Measurements from ENCODE around the gene MCL1. TPM values are rescaled to one million over a fixed set of nuclear protein-coding genes. Genes with fewer than 3 reads are reported as not detected.
A peak's percentile ranks its signal among the peaks of the same experiment; 100 is the strongest.
"Not testable (repeated sequence)": the region's sequence is repeated elsewhere in the genome, so short reads cannot be mapped to it uniquely, and the experiment has no call there.

The MCL1 gene
- total and polyA plus RNA-seq, 10 of the 15 experiments (the other 5 are each of a cell fraction or from before 2014, with no cell fraction given): 18.1 to 148 (median 86.4) TPM

DNA sequence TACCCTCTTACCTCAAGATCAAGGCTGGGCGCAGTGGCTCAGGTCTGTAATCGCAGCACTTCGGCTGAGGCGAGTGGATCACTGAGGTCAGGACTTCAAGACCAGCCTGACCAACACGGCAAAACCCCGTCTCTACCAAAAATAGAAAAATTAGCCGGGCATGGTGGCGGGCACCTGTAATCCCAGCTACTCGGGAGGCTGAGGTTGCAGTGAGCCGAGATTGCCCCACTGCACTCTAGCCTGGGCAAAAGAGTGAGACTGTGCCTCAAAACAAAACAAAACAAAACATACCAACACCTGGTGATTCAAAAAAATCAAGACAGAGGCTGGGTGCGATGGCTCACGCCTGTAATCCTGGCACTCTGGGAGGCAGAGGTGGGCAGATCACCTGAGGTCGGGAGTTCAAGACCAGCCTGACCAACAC, 5.8 kb downstream of the MCL1 start:
- ChIA-PET RAD21 (ENCODE audit: unreplicated experiment) (interaction anchor here (1.0 to 14.4 kb wide), 3 partner anchors 8 to 55 kb away, joined by 4 to 387 read pairs (median 5); partner anchors contain the start of gene ENSA), SMC1A (ENCODE audit: uncharacterized antibody, unreplicated experiment) (interaction anchor here (1.0 to 13.6 kb wide), 6 partner anchors 10 to 56 kb away, joined by 3 to 388 read pairs (median 3); no protein-coding TSS in a partner anchor), CTCF (interaction anchor here (1.2 to 16.3 kb wide), 4 partner anchors 10 to 48 kb away, joined by 4 to 289 read pairs (median 18); no protein-coding TSS in a partner anchor), POLR2A (interaction anchor here (0.6 to 10.5 kb wide), 3 partner anchors 8 to 110 kb away, joined by 4 to 324 read pairs (median 6); no protein-coding TSS in a partner anchor)
- H3K27me3 ChIP-seq (replicated peaks in 1 of 2; ENCODE audit: control insufficient read depth in 2 of 2, insufficient read depth in 2 of 2, low read length in 1 of 2); DNase-seq (ENCODE audit: low read depth, low spot score); FAIRE-seq; BruUV-seq (replicated peaks); H3K9me3 ChIP-seq (replicated peaks; ENCODE audit: control insufficient read depth, insufficient read depth, low read length); H2AFZ ChIP-seq (ENCODE audit: control insufficient read depth, low read depth, low read length); in situ Hi-C loops (cut with MboI); intact Hi-C loops (cut with micrococcal nuclease; ENCODE audit: unreplicated experiment): not testable (repeated sequence)
- Histone ChIP-seq H3K79me2 (ENCODE audit: control insufficient read depth, insufficient read depth, low read length) (peaks cover 93% of the 10 kb centered on the region), H3K9ac (ENCODE audit: control insufficient read depth, insufficient read depth, low read length) (peak overlapping the region; percentile 93; the same call in 1 of the 2 replicates), H3K4me3 (peak overlapping the region; percentile 60), H3K27ac (ENCODE audit: control insufficient read depth, insufficient read depth) (peak overlapping the region; percentile 65), H3K4me1 (ENCODE audit: control insufficient read depth, insufficient read depth, low read length) (peaks cover 36% of the 10 kb centered on the region), H3K4me2 (ENCODE audit: control insufficient read depth, insufficient read depth) (peak overlapping the region; percentile 90), H4K20me1 (ENCODE audit: control insufficient read depth, insufficient read depth) (peaks cover 10% of the 10 kb centered on the region), H3K36me3 (ENCODE audit: control insufficient read depth in 2 of 2, insufficient read depth in 2 of 2, low read length in 1 of 2) (peaks cover 9 to 14% of the 10 kb centered on the region in 2 experiments)
- ATAC-seq: peak; percentile 15
- TF ChIP-seq HDGF (IDR thresholded peaks at IDR 0.05): peak; percentile 65; the same call in 1 of the 2 replicates
- WGBS (ENCODE audit: insufficient coverage, insufficient replicate concordance, low lambda C conversion rate, missing lambda C conversion rate): 2% methylated on average over 13 of the region's 13 CpGs

DNA sequence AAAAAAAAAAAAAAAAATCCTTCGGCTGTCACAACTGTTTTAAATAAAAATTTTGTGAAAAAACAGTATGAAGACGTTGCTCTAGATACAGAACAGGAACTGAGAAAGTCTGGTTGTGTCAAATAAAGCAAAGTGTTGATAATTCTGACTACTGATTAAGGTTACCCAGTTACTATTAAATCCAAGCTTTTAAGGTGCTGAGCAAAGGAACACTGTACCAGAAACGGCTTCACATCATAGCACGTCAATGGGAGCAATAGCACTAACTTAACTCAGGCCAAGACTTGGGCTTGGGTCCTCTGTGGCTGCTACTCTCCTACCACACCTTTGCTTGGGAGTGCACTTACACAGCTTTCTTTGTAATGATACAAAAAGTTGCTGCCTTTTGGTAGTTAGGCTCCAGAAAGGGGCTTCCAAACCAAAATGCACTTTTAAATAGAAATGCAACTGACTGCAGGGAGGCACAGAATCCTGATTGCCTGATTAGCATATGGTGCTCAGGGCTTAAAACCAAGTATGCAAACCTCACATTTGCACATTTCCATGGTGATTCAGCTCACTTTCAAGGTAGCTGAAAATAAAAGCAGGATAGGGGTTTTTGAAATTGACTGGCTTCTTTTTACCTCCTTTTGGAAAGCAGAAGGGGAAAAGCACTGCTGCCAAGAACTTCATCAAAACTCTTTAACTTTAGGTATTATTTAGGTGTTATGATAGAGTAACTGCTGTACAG, 6.3 kb downstream of the MCL1 start:
- intact Hi-C loops (cut with micrococcal nuclease; ENCODE audit: unreplicated experiment): no loop called here
- peak overlapping the region; percentile 60 for H3K4me3 ChIP-seq
- TF ChIP-seq RUNX3 (IDR thresholded peaks at IDR 0.05; ENCODE audit: low read length) (peak; percentile 3; the same call in 1 of the 2 replicates), LARP7 (IDR thresholded peaks at IDR 0.05) (no peak), SMAD1 (IDR thresholded peaks at IDR 0.05; ENCODE audit: low read depth, partially characterized antibody) (no peak), IKZF1 (conservative IDR thresholded peaks at IDR 0.05) (no peak), SREBF2 (IDR thresholded peaks at IDR 0.05; ENCODE audit: low read length) (no peak), BMI1 (IDR thresholded peaks at IDR 0.05; ENCODE audit: borderline replicate concordance) (no peak), HCFC1 (IDR thresholded peaks at IDR 0.05; ENCODE audit: low read length) (no peak), POLR2AphosphoS2 (IDR thresholded peaks at IDR 0.05; ENCODE audit: low read depth, low read length) (peak; percentile 4; the same call in 1 of the 2 replicates), MTA2 (IDR thresholded peaks at IDR 0.05; ENCODE audit: low read depth) (no peak)
- TF ChIP-seq, protein P1, sequence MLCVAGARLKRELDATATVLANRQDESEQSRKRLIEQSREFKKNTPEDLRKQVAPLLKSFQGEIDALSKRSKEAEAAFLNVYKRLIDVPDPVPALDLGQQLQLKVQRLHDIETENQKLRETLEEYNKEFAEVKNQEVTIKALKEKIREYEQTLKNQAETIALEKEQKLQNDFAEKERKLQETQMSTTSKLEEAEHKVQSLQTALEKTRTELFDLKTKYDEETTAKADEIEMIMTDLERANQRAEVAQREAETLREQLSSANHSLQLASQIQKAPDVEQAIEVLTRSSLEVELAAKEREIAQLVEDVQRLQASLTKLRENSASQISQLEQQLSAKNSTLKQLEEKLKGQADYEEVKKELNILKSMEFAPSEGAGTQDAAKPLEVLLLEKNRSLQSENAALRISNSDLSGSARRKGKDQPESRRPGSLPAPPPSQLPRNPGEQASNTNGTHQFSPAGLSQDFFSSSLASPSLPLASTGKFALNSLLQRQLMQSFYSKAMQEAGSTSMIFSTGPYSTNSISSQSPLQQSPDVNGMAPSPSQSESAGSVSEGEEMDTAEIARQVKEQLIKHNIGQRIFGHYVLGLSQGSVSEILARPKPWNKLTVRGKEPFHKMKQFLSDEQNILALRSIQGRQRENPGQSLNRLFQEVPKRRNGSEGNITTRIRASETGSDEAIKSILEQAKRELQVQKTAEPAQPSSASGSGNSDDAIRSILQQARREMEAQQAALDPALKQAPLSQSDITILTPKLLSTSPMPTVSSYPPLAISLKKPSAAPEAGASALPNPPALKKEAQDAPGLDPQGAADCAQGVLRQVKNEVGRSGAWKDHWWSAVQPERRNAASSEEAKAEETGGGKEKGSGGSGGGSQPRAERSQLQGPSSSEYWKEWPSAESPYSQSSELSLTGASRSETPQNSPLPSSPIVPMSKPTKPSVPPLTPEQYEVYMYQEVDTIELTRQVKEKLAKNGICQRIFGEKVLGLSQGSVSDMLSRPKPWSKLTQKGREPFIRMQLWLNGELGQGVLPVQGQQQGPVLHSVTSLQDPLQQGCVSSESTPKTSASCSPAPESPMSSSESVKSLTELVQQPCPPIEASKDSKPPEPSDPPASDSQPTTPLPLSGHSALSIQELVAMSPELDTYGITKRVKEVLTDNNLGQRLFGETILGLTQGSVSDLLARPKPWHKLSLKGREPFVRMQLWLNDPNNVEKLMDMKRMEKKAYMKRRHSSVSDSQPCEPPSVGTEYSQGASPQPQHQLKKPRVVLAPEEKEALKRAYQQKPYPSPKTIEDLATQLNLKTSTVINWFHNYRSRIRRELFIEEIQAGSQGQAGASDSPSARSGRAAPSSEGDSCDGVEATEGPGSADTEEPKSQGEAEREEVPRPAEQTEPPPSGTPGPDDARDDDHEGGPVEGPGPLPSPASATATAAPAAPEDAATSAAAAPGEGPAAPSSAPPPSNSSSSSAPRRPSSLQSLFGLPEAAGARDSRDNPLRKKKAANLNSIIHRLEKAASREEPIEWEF (IDR thresholded peaks at IDR 0.05; ENCODE audit: insufficient replicate concordance, low read depth, low read length): no peak

More for the DNA sequence above, 6.3 kb downstream of the MCL1 start:
- ATAC-seq: peak; percentile 15
- Histone ChIP-seq H3K27me3 (replicated peaks in 1 of 2; ENCODE audit: control insufficient read depth in 2 of 2, insufficient read depth in 2 of 2, low read length in 1 of 2) (no peaks in the 10 kb centered on the region), H3K79me2 (ENCODE audit: control insufficient read depth, insufficient read depth, low read length) (peaks cover 90% of the 10 kb centered on the region), H3K27ac (ENCODE audit: control insufficient read depth, insufficient read depth) (peak overlapping the region; percentile 65), H3K36me3 (ENCODE audit: control insufficient read depth in 2 of 2, insufficient read depth in 2 of 2, low read length in 1 of 2) (peaks cover 9 to 14% of the 10 kb centered on the region in 2 experiments), H2AFZ (ENCODE audit: control insufficient read depth, low read depth, low read length) (no peak overlapping the region), H3K9me3 (replicated peaks; ENCODE audit: control insufficient read depth, insufficient read depth, low read length) (no peaks in the 10 kb centered on the region), H4K20me1 (ENCODE audit: control insufficient read depth, insufficient read depth) (peaks cover 5% of the 10 kb centered on the region), H3K4me2 (ENCODE audit: control insufficient read depth, insufficient read depth) (peak overlapping the region; percentile 90), H3K4me1 (ENCODE audit: control insufficient read depth, insufficient read depth, low read length) (peaks cover 41% of the 10 kb centered on the region), H3K9ac (ENCODE audit: control insufficient read depth, insufficient read depth, low read length) (peak overlapping the region; percentile 40; the same call in 1 of the 2 replicates)
- SMC1A ChIA-PET (ENCODE audit: uncharacterized antibody, unreplicated experiment): interaction anchor here (0.6 to 13.6 kb wide), 7 partner anchors 10 to 144 kb away, joined by 3 to 388 read pairs (median 3); no protein-coding TSS in a partner anchor
- CTCF ChIA-PET: interaction anchor here (1.1 to 16.3 kb wide), 4 partner anchors 9 to 151 kb away, joined by 3 to 289 read pairs (median 6); no protein-coding TSS in a partner anchor
- POLR2A ChIA-PET: interaction anchor here (0.6 to 10.5 kb wide), 7 partner anchors 7 to 303 kb away, joined by 3 to 324 read pairs (median 3); partner anchors contain the start of genes ARNT and ENSA
- 15% methylated on average over 4 of the region's 4 CpGs for WGBS (ENCODE audit: insufficient coverage, insufficient replicate concordance, low lambda C conversion rate, missing lambda C conversion rate)
- BruUV-seq (replicated peaks): no TSS peak
- in situ Hi-C loops (cut with MboI): no loop called here
- no peak for DNase-seq (ENCODE audit: low read depth, low spot score)
- RAD21 ChIA-PET (ENCODE audit: unreplicated experiment): interaction anchor here (1.0 to 14.4 kb wide), 3 partner anchors 8 to 56 kb away, joined by 5 to 387 read pairs (median 6); partner anchors contain the start of gene ENSA
- no peak for FAIRE-seq
